Measurements from ENCODE around the gene HSBP1. TPM values are rescaled to one million over a fixed set of nuclear protein-coding genes. Genes with fewer than 3 reads are reported as not detected.

Gene HSBP1
- total RNA-seq, 2 donors from 2014 or later, result 17.4 to 18.7 TPM

DNA sequence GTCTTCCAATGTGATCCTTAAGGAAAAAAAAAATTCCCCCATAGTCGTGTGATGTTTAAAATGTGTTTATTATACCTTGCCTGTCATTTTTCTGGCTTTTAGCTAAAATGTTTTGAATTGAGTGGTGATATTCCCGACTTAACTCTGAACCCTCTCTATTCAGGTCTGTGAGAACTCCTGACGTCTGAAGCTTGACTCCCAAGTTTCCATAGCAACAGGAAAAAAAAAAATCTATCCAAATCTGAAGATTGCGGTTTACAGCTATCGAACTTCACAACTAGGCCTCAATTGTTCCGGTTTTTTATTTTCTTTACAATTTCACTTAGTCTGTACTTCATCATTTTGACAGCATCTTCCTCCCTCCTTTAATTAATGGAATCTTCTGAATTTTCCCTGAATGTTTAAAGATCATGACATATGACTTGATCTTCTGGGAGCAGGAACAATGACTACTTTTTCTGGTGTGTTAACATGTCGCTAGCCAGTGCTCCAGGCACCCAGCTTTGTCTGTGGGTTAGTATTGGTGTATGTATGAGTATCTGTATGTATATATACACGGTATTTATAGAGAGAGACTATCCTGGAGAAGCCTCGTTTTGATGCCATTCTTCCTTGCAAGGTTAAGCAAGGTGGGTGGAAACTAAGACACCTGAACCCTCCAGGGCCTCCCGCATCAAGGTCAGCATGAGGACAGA lies 12.8 kb upstream of the HSBP1 start:
- Histone ChIP-seq H3K27me3 (replicated peaks; ENCODE audit: insufficient read depth) (no peaks in the 10 kb centered on the region), H3K9me3 (no peaks in the 10 kb centered on the region), H3K36me3 (no peaks in the 10 kb centered on the region), H3K4me3 (no peak overlapping the region), H3K4me1 (replicated peaks) (no peaks in the 10 kb centered on the region), H3K27ac (no peak overlapping the region)
- 70% methylated on average over 10 of the region's 10 CpGs for WGBS
- TF ChIP-seq POLR2A (IDR thresholded peaks at IDR 0.05), result no peak
- TF ChIP-seq POLR2AphosphoS5 (IDR thresholded peaks at IDR 0.05), result no peak
- TF ChIP-seq, protein P1, sequence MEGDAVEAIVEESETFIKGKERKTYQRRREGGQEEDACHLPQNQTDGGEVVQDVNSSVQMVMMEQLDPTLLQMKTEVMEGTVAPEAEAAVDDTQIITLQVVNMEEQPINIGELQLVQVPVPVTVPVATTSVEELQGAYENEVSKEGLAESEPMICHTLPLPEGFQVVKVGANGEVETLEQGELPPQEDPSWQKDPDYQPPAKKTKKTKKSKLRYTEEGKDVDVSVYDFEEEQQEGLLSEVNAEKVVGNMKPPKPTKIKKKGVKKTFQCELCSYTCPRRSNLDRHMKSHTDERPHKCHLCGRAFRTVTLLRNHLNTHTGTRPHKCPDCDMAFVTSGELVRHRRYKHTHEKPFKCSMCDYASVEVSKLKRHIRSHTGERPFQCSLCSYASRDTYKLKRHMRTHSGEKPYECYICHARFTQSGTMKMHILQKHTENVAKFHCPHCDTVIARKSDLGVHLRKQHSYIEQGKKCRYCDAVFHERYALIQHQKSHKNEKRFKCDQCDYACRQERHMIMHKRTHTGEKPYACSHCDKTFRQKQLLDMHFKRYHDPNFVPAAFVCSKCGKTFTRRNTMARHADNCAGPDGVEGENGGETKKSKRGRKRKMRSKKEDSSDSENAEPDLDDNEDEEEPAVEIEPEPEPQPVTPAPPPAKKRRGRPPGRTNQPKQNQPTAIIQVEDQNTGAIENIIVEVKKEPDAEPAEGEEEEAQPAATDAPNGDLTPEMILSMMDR (IDR thresholded peaks at IDR 0.05), result no peak
- intact Hi-C loops (cut with DNase I), result no loop called here
- DNase-seq (ENCODE audit: low spot score), result no peak

DNA sequence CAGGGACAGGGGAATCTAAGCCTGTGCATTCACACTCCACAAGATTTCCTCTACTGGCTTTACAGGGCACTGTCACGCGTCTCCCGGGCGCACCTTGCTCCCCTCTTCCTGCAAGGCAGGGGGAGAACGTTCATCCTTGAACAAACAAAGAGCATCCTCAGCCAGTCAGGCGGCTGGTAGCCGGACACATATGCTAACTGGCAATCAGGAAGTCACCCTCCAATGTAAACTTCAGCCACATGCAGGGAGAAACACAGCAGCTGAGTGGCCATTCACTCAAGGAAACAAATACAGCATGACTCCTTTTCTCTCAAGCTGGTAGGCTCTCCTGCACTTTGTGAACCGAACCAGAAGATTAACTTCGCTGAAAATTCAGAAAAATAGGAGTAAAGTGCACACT lies 10.8 kb upstream of the HSBP1 start:
- WGBS, result 84% methylated on average over 9 of the region's 9 CpGs
- no peak overlapping the region for H3K27ac ChIP-seq

DNA sequence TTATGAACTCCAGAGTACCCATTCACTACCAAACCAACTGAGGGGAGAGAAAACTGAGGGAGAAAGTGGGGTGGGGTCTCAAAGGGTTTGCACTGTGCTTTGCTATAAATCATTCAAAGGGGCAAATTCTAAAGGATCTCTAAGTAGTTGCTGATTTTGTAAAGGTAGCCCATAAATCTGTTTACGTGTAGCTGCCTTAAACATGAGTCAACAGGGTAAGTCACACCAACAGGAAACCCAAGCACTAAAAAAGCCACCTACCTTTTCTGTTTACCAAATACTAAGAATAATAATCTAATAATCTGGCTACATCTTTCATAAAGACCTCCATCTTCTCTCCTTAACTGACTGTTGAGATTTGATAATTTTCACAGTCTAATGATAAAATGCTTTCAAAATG lies 8.4 kb upstream of the HSBP1 start:
- intact Hi-C loops (cut with DNase I), result no loop called here
- Histone ChIP-seq H3K36me3 (no peaks in the 10 kb centered on the region), H3K4me3 (no peak overlapping the region), H3K9me3 (no peaks in the 10 kb centered on the region), H3K27me3 (replicated peaks; ENCODE audit: insufficient read depth) (no peaks in the 10 kb centered on the region), H3K4me1 (replicated peaks) (peaks cover 3% of the 10 kb centered on the region), H3K27ac (no peak overlapping the region)
- no peak for DNase-seq (ENCODE audit: low spot score)
- WGBS, result 86% methylated on average over 1 of the region's 1 CpG
- TF ChIP-seq POLR2AphosphoS5 (IDR thresholded peaks at IDR 0.05), result no peak
- TF ChIP-seq, protein P1 (IDR thresholded peaks at IDR 0.05), result no peak
- no peak for TF ChIP-seq POLR2A (IDR thresholded peaks at IDR 0.05)

More for the DNA sequence above, 10.8 kb upstream of the HSBP1 start:
- DNase-seq (ENCODE audit: low spot score), result no peak
- no peaks in the 10 kb centered on the region for H3K27me3 ChIP-seq (replicated peaks; ENCODE audit: insufficient read depth)
- no peaks in the 10 kb centered on the region for H3K9me3 ChIP-seq
- no peaks in the 10 kb centered on the region for H3K36me3 ChIP-seq
- TF ChIP-seq POLR2A (IDR thresholded peaks at IDR 0.05), result no peak
- TF ChIP-seq, protein P1 (IDR thresholded peaks at IDR 0.05), result no peak
- no peak for TF ChIP-seq POLR2AphosphoS5 (IDR thresholded peaks at IDR 0.05)
- H3K4me1 ChIP-seq (replicated peaks), result peaks cover 3% of the 10 kb centered on the region
- intact Hi-C loops (cut with DNase I), result no loop called here
- H3K4me3 ChIP-seq, result no peak overlapping the region

DNA sequence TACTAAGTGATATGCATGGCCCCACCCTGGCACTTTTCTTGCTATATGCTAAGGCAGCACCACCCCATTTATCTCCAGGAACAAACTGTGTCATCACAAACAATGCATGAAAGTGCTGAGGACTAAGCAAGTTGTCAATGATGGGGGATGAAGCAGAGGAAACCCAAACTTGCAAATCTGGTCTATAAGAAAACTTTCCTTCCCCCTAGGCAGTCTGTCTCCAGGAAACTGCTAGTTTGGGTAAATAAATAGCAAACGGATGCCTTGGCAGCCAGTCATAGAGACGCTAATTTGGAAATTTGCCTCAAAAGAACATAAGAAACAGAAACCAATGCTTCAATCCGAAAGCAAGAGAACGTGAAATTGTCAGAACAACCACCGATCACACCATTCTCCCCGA lies 5.6 kb upstream of the HSBP1 start:
- intact Hi-C loops (cut with DNase I), result no loop called here
- H3K27ac ChIP-seq, result peak overlapping the region; percentile 64 to 77
- 6% methylated on average over 6 of the region's 6 CpGs for WGBS
- DNase-seq (ENCODE audit: low spot score), result peak; percentile 69
- H3K36me3 ChIP-seq, result no peaks in the 10 kb centered on the region
- H3K4me1 ChIP-seq (replicated peaks), result peaks cover 3% of the 10 kb centered on the region
- TF ChIP-seq POLR2A (IDR thresholded peaks at IDR 0.05) (no peak), POLR2AphosphoS5 (IDR thresholded peaks at IDR 0.05) (peak; percentile 85)
- TF ChIP-seq, protein P1 (IDR thresholded peaks at IDR 0.05), result no peak
- no peaks in the 10 kb centered on the region for H3K27me3 ChIP-seq (replicated peaks; ENCODE audit: insufficient read depth)
- peak overlapping the region in 1 of 2 donors; percentile 16 for H3K4me3 ChIP-seq
- no peaks in the 10 kb centered on the region for H3K9me3 ChIP-seq
